ENCODE measurements around the gene WDR75.
"Not testable (repeated sequence)": the region's sequence is repeated elsewhere in the genome, so short reads cannot be mapped to it uniquely, and the experiment has no call there.

Gene WDR75

GRCh38 chr2:189442468-189442867 is 1.2 kb downstream of the WDR75 start:
- DNase-seq = no peak

GRCh38 chr2:189444322-189444721 is 3.0 kb downstream of the WDR75 start:
- DNase-seq = no peak

GRCh38 chr2:189446780-189447179 is 5.5 kb downstream of the WDR75 start:
- no peak for DNase-seq

- DNase-seq = no peak
These were observed 12.7 kb downstream of the WDR75 start for GRCh38 chr2:189454009-189454408.

GRCh38 chr2:189465076-189465475 is 23.8 kb downstream of the WDR75 start:
- DNase-seq = no peak

- no peak for DNase-seq
These were observed 24.2 kb downstream of the WDR75 start for GRCh38 chr2:189465478-189465877.

GRCh38 chr2:189466046-189466445 is 24.8 kb downstream of the WDR75 start:
- no peak for DNase-seq

- DNase-seq = no peak
These were observed 25.4 kb downstream of the WDR75 start for GRCh38 chr2:189466656-189467055.

GRCh38 chr2:189467160-189467559 is 25.9 kb downstream of the WDR75 start:
- no peak for DNase-seq

GRCh38 chr2:189467593-189467992 is 26.3 kb downstream of the WDR75 start:
- DNase-seq = no peak

- no peak for DNase-seq
These were observed 33.3 kb downstream of the WDR75 start for GRCh38 chr2:189474526-189474925.

- DNase-seq = no peak
These were observed 36.5 kb downstream of the WDR75 start for GRCh38 chr2:189477756-189478155.

GRCh38 chr2:189478289-189478688 is 37.0 kb downstream of the WDR75 start:
- DNase-seq = not testable (repeated sequence)

- DNase-seq = no peak
These were observed 39.8 kb downstream of the WDR75 start for GRCh38 chr2:189481071-189481470.

GRCh38 chr2:189483571-189483970 is 42.3 kb downstream of the WDR75 start:
- no peak for DNase-seq

GRCh38 chr2:189483980-189484740 is 42.9 kb downstream of the WDR75 start:
- no peak for DNase-seq

- no peak for DNase-seq
These were observed 43.9 kb downstream of the WDR75 start for GRCh38 chr2:189485146-189485545.

GRCh38 chr2:189486237-189486770 is 45.0 kb downstream of the WDR75 start:
- no peak for DNase-seq

GRCh38 chr2:189487283-189488007 is 46.2 kb downstream of the WDR75 start:
- no peak for DNase-seq

- no peak for DNase-seq
These were observed 46.7 kb downstream of the WDR75 start for GRCh38 chr2:189488008-189488310.

- no peak for DNase-seq
These were observed 51.2 kb downstream of the WDR75 start for GRCh38 chr2:189492451-189492850.

- no peak for DNase-seq
These were observed 56.9 kb downstream of the WDR75 start for GRCh38 chr2:189498205-189498604.

GRCh38 chr2:189499137-189499536 is 57.9 kb downstream of the WDR75 start:
- no peak for DNase-seq

GRCh38 chr2:189500456-189501160 is 59.3 kb downstream of the WDR75 start:
- no peak for DNase-seq

Measured in CD4-positive, alpha-beta T cell treated with Interferon gamma for 1 hour (primary cell).